GM23248 (cell line): ENCODE results near the gene B9D1.

Source experiments
- EZH2 ChIP-seq: fragments of 200-600 bp; sonication (generic); IDR thresholded peaks from 2 replicates; pipeline ENCODE4 v1.6.1; 2018; ENCODE audit warnings: antibody characterized with exemption, mild to moderate bottlenecking; ENCODE audit not compliant: insufficient read depth, poor library complexity, severe bottlenecking
- EZH2phosphoT487 ChIP-seq: fragments of 200-600 bp; sonication (generic); IDR thresholded peaks from 2 replicates; pipeline ENCODE4 v1.6.1; 2018; ENCODE audit warnings: antibody characterized with exemption, moderate library complexity, mild to moderate bottlenecking, low read depth; ENCODE audit not compliant: insufficient read depth

- TF ChIP-seq EZH2 = no peak
- TF ChIP-seq EZH2phosphoT487 = no peak
Measured at GRCh38 chr17:19403021-19403420, 40.5 kb upstream of the B9D1 start.
